ENCODE results near the gene RIOX2. TPM values are rescaled to one million over a fixed set of nuclear protein-coding genes. Genes with fewer than 3 reads are reported as not detected.
A peak's percentile ranks its signal among the peaks of the same experiment; 100 is the strongest.
"Not testable (repeated sequence)": the region's sequence is repeated elsewhere in the genome, so short reads cannot be mapped to it uniquely, and the experiment has no call there.

The RIOX2 gene
- total RNA-seq, 4 donors from 2014 or later, result 22.3 to 32.0 (median 24.4) TPM

GRCh38 chr3:97911459-97911858 is 60.8 kb downstream of the RIOX2 start:
- Histone ChIP-seq H3K4me1 (no peaks in the 10 kb centered on the region), H3K9me3 (no peaks in the 10 kb centered on the region), H3K27ac (no peak overlapping the region), H3K27me3 (no peaks in the 10 kb centered on the region), H3K4me3 (no peak overlapping the region), H3K36me3 (peaks cover 0 to 53% of the 10 kb centered on the region in 2 donors)
- 82 to 95% methylated on average over 3 of the region's 3 CpGs for WGBS, 2 donors (ENCODE audit: low coverage in 1 of 2)
- TF ChIP-seq POLR2AphosphoS5 (IDR thresholded peaks at IDR 0.05) (no peak), POLR2A (IDR thresholded peaks at IDR 0.05) (no peak), EP300 (IDR thresholded peaks at IDR 0.05) (no peak)
- TF ChIP-seq, protein P1, sequence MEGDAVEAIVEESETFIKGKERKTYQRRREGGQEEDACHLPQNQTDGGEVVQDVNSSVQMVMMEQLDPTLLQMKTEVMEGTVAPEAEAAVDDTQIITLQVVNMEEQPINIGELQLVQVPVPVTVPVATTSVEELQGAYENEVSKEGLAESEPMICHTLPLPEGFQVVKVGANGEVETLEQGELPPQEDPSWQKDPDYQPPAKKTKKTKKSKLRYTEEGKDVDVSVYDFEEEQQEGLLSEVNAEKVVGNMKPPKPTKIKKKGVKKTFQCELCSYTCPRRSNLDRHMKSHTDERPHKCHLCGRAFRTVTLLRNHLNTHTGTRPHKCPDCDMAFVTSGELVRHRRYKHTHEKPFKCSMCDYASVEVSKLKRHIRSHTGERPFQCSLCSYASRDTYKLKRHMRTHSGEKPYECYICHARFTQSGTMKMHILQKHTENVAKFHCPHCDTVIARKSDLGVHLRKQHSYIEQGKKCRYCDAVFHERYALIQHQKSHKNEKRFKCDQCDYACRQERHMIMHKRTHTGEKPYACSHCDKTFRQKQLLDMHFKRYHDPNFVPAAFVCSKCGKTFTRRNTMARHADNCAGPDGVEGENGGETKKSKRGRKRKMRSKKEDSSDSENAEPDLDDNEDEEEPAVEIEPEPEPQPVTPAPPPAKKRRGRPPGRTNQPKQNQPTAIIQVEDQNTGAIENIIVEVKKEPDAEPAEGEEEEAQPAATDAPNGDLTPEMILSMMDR (IDR thresholded peaks at IDR 0.05), result no peak
- ATAC-seq, result no peak

- H3K9me3 ChIP-seq, result no peaks in the 10 kb centered on the region
- no peak for TF ChIP-seq POLR2AphosphoS5 (IDR thresholded peaks at IDR 0.05)
- TF ChIP-seq, protein P1 (IDR thresholded peaks at IDR 0.05), result no peak
- TF ChIP-seq EP300 (IDR thresholded peaks at IDR 0.05), result no peak
- no peak for TF ChIP-seq POLR2A (IDR thresholded peaks at IDR 0.05)
- H3K4me1 ChIP-seq, result no peaks in the 10 kb centered on the region
- no peaks in the 10 kb centered on the region for H3K27me3 ChIP-seq
- no peak overlapping the region for H3K27ac ChIP-seq
- WGBS, 2 donors (ENCODE audit: low coverage in 1 of 2), result 59 to 66% methylated on average over 3 of the region's 3 CpGs
- peaks cover 0 to 48% of the 10 kb centered on the region in 2 donors for H3K36me3 ChIP-seq
- no peak overlapping the region for H3K4me3 ChIP-seq
- ATAC-seq, result peak; percentile 34
Observed at GRCh38 chr3:97910931-97911351, 61.3 kb downstream of the RIOX2 start.

DNA sequence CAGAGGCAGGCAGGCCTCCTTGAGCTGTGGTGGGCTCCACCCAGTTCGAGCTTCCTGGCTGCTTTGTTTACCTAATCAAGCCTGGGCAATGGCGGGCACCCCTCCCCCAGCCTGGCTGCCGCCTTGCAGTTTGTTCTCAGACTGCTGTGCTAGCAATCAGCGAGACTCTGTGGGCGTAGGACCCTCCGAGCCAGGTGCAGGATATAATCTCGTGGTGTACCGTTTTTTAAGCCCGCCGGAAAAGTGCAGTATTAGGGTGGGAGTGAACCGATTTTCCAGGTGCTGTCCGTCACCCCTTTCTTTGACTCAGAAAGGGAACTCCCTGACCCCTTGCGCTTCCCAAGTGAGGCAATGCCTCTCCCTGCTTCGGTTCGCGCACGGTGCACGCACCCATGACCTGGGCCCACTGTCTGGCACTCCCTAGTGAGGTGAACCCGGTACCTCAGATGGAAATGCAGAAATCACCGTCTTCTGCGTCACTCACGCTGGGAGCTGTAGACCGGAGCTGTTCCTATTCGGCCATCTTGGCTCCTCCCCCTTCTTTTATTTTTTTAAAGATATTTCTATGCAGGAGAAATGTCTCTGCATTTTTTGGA is 61.9 kb downstream of the RIOX2 start:
- H3K4me1 ChIP-seq, H3K9me3 ChIP-seq, H3K4me3 ChIP-seq, H3K27me3 ChIP-seq, H3K27ac ChIP-seq, ATAC-seq: not testable (repeated sequence)
- WGBS, 2 donors (ENCODE audit: low coverage in 1 of 2), result 95% methylated on average over 11 of the region's 24 CpGs; no CpG with 5 or more reads in 1 of the 2 donors
- H3K36me3 ChIP-seq, result peaks cover 0 to 42% of the 10 kb centered on the region in 2 donors

DNA sequence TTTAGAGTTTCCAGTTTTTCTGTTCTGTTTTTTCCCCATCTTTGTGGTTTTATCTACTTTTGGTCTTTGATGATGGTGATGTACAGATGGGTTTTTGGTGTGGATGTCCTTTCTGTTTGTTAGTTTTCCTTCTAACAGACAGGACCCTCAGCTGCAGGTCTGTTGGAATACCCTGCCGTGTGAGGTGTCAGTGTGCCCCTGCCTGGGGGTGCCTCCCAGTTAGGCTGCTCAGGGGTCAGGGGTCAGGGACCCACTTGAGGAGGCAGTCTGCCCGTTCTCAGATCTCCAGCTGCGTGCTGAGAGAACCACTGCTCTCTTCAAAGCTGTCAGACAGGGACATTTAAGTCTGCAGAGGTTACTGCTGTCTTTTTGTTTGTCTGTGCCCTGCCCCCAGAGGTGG is 62.4 kb downstream of the RIOX2 start:
- H3K36me3 ChIP-seq, result peaks cover 0 to 38% of the 10 kb centered on the region in 2 donors
- H3K4me3 ChIP-seq, H3K27me3 ChIP-seq, ATAC-seq, H3K27ac ChIP-seq, H3K9me3 ChIP-seq, H3K4me1 ChIP-seq: not testable (repeated sequence)
- WGBS, 2 donors (ENCODE audit: low coverage in 1 of 2), result no CpG with 5 or more reads among the region's 3 CpGs

- Histone ChIP-seq H3K36me3 (peaks cover 0 to 32% of the 10 kb centered on the region in 2 donors), H3K27ac (peak overlapping the region; percentile 33 to 68 (median 54)), H3K4me3 (no peak overlapping the region), H3K9me3 (no peaks in the 10 kb centered on the region), H3K4me1 (peaks cover 0 to 7% (median 0%) of the 10 kb centered on the region in 3 donors), H3K27me3 (no peaks in the 10 kb centered on the region)
- WGBS, 2 donors (ENCODE audit: low coverage in 1 of 2), result 35 to 62% methylated on average over 3 to 4 of the region's 4 CpGs
- ATAC-seq, result peak; percentile 36
- TF ChIP-seq POLR2AphosphoS5 (IDR thresholded peaks at IDR 0.05), result no peak
- no peak for TF ChIP-seq POLR2A (IDR thresholded peaks at IDR 0.05)
Observed at GRCh38 chr3:97901313-97902248, 70.7 kb downstream of the RIOX2 start.

DNA sequence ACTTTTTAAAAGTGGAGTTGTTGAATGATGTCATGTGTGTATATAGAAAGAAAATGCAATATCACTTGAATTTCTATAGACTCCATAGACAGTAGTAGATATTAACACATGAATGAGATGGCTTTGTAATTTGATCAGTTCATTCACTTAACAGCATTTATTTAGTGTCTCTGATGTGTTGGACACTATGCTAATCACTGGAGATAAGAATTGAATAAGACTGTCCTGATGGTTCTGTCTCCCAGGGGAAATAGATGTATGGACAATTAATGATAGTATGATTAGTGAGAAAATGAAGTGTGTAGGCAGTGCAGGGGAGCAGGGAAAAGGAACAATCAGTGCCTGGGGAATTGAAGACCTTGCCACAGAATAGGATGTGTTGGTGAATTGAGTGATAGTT is 72.9 kb downstream of the RIOX2 start:
- Histone ChIP-seq H3K36me3 (peaks cover 0 to 47% of the 10 kb centered on the region in 2 donors), H3K9me3 (no peaks in the 10 kb centered on the region), H3K27ac (no peak overlapping the region), H3K4me3 (no peak overlapping the region), H3K4me1 (peaks cover 0 to 7% (median 0%) of the 10 kb centered on the region in 3 donors), H3K27me3 (no peaks in the 10 kb centered on the region)
- TF ChIP-seq, protein P1 (IDR thresholded peaks at IDR 0.05), result no peak
- no peak for TF ChIP-seq POLR2A (IDR thresholded peaks at IDR 0.05)
- no peak for TF ChIP-seq POLR2AphosphoS5 (IDR thresholded peaks at IDR 0.05)
- no peak for TF ChIP-seq EP300 (IDR thresholded peaks at IDR 0.05)
- no peak for ATAC-seq

Measured in gastroesophageal sphincter (tissue), 4 donors.